Testis (tissue), 3 donors: ENCODE measurements around the gene CORO2B. TPM values are rescaled to one million over a fixed set of nuclear protein-coding genes. Genes with fewer than 3 reads are reported as not detected.

ENCODE experiments used
- DNase-seq: peaks from one replicate; pipeline ENCODE4 v3.0.0-alpha.2; 2019
- H3K27ac ChIP-seq, 2 donors: fragments of 200-600 bp; sonication (generic); one replicate each; pipeline ENCODE4 v1.5.1; 2019
- H3K27me3 ChIP-seq: fragments of 200-600 bp; sonication (generic); one replicate; pipeline ENCODE4 v1.5.1; 2019
- H3K36me3 ChIP-seq: fragments of 200-600 bp; sonication (generic); one replicate; pipeline ENCODE4 v1.5.1; 2017; ENCODE audit warnings: low read depth; ENCODE audit errors: missing control alignments
- H3K4me1 ChIP-seq: fragments of 200-600 bp; sonication (generic); one replicate; pipeline ENCODE4 v1.5.1; 2019
- H3K4me3 ChIP-seq, 2 donors: fragments of 200-600 bp; sonication (generic); one replicate each; pipeline ENCODE4 v1.5.1; 2017 to 2019
- H3K9me3 ChIP-seq: fragments of 200-600 bp; sonication (generic); one replicate; pipeline ENCODE4 v1.5.1; 2017
- CTCF ChIP-seq, 3 experiments: fragments of 450-650 bp in 2 of 3; fragments of 200-600 bp in 1 of 3; sonication (generic) in 1 of 3; IDR thresholded peaks; one replicate each; pipeline ENCODE4 v1.5.1; 2016 to 2019; ENCODE audit warnings: antibody characterized with exemption in 3 of 3, mild to moderate bottlenecking in 2 of 3, moderate library complexity in 1 of 3
- POLR2A ChIP-seq: fragments of 450-650 bp; IDR thresholded peaks from one replicate; pipeline ENCODE4 v1.6.1; 2017; ENCODE audit warnings: antibody characterized with exemption, mild to moderate bottlenecking, moderate library complexity
- WGBS, 2 donors: methylation state at CpG; one replicate each; pipeline ENCODE4 v1.1.5; 2018; 5-methylcytosine and 5-hydroxymethylcytosine counted together
- intact Hi-C: fragments of 100-400 bp; cut with DNase I; formaldehyde crosslinking; loops from one replicate; pipeline ENCODE4 v1.15.1; 2023; ENCODE audit warnings: low total_unique reads
- polyA plus RNA-seq: library from polyadenylated mRNA; stranded (reverse); fragments of 350-450 nt; fragmentation: Illumina TruSeq; extraction: RNeasy Lipid Tissue Mini Kit (QIAGEN cat#74804); gene quantifications from one replicate; pipeline ENCODE4 v1.2.3, GENCODE V29; 2014; ENCODE audit warnings: low read depth, low replicate concordance; ENCODE audit not compliant: insufficient read depth
- total RNA-seq, 2 donors: library from RNA; depleted of rRNA; stranded (reverse); fragments of >200 nt; gene quantifications; one replicate each; pipeline ENCODE4 v1.2.3, GENCODE V29; 2016

The CORO2B gene
- total and polyA plus RNA-seq, 3 donors from 2014 or later, result 1.4 to 4.3 (median 2.2) TPM

DNA sequence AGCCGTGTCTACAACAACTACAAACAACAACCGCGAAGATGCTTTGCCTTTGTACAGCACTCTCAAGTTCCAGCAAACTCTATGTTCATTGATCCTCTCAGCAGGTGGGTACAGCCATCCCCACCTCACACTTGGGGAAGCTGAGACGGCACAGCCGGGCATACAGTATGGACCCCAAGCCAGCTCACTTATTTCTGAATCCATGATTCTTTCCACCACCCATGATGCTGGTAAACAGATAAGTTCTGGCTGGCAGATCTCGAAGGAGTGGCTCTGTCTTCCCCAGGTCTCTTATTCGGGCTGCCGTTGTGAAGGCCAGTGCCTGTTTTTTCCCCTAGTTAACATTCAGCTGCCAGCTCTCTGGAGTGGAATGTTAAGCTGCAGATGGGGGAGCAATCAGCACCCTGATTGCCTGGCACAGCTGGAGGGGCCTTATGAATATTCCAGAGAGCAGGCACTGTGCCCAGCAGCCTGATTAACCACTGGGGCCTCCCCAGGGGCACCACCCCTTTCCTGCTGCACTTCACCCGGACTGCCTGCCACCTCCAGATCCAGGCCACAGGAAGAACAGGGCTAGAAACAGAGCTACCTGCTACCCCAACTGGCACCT, 73.2 kb downstream of the CORO2B start:
- intact Hi-C loops, result no loop called here
- H3K27me3 ChIP-seq, result no peaks in the 10 kb centered on the region
- WGBS, 2 donors, result 75 to 92% methylated on average over 8 to 9 of the region's 9 CpGs
- H3K4me3 ChIP-seq, result no peak overlapping the region
- peak; percentile 35 for DNase-seq
- H3K4me1 ChIP-seq, result peaks cover 17% of the 10 kb centered on the region
- H3K27ac ChIP-seq, result peak overlapping the region; percentile 51 to 79
- TF ChIP-seq POLR2A, result no peak
- no peak for TF ChIP-seq CTCF (IDR thresholded peaks at IDR 0.05)
- H3K36me3 ChIP-seq, result no peaks in the 10 kb centered on the region
- H3K9me3 ChIP-seq, result no peaks in the 10 kb centered on the region

DNA sequence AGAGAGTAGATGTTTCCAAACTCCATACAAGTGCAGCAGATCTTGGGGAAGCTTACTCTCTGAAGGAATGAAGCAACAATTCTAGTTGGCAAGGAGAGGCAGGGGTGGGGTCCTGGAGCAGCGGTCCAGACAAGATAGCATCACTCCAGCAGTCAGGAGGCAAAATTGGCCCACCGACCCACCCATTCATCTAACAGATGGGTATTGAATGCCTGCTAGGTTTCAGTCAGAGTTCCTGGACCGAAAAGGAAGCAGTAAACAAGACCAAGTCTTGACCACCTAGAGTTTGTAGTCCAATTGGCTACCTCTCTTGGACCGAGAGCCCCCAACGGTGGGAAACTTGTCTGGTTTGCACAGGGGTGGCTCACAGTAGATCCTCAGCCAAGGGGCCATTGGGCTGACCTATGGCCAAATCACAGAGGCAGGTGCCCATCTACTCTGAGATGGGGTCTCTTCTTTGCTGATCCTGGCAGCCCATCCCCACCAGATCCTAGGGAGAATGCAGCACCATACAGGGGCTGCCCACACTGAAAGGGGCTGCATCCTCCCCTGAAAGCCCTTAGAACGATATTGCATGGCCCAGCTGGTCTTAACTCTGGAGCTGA, 74.3 kb downstream of the CORO2B start:
- 87 to 93% methylated on average over 6 of the region's 6 CpGs for WGBS, 2 donors
- no peak for TF ChIP-seq CTCF (IDR thresholded peaks at IDR 0.05)
- no peak for TF ChIP-seq POLR2A
- Histone ChIP-seq H3K4me1 (peaks cover 17% of the 10 kb centered on the region), H3K36me3 (no peaks in the 10 kb centered on the region), H3K9me3 (no peaks in the 10 kb centered on the region), H3K27ac (peak overlapping the region; percentile 51 to 79), H3K4me3 (no peak overlapping the region), H3K27me3 (no peaks in the 10 kb centered on the region)
- intact Hi-C loops, result no loop called here
- DNase-seq, result no peak

DNA sequence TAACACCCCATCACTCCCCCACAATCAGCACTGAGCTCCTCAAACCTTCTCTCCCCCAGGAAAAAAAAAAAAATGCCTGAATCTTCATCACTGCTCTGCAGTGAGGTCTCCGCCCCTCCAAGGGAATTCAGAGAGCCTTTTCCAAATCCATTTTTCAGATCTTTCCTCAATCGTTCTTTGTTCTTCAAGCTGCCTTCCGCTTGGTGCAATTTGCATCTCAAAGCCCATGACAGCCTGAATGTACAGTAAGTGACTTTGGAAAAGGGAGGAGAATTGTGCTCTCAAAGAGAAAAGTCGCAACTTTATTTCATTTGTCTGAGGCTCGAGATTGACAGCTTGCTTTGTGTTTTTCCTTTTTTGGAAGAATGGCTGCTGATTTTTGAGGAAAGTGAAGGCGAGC, 75.0 kb downstream of the CORO2B start:
- Histone ChIP-seq H3K27me3 (no peaks in the 10 kb centered on the region), H3K4me3 (no peak overlapping the region), H3K4me1 (peaks cover 17% of the 10 kb centered on the region), H3K27ac (peak overlapping the region; percentile 51 to 79), H3K9me3 (no peaks in the 10 kb centered on the region), H3K36me3 (no peaks in the 10 kb centered on the region)
- intact Hi-C loops, result no loop called here
- no peak for TF ChIP-seq POLR2A
- no peak for TF ChIP-seq CTCF (IDR thresholded peaks at IDR 0.05)
- WGBS, 2 donors, result 66 to 91% methylated on average over 6 of the region's 6 CpGs
- DNase-seq, result peak; percentile 66

- no peak for DNase-seq
These were observed 76.2 kb downstream of the CORO2B start for GRCh38 chr15:68654786-68655560.

More at GRCh38 chr15:68654786-68655560, 76.2 kb downstream of the CORO2B start:
- no peaks in the 10 kb centered on the region for H3K27me3 ChIP-seq
- no peak overlapping the region for H3K4me3 ChIP-seq
- H3K27ac ChIP-seq, result peak overlapping the region; percentile 25 to 32
- TF ChIP-seq POLR2A (no peak), CTCF (IDR thresholded peaks at IDR 0.05) (no peak)
- H3K4me1 ChIP-seq, result peaks cover 17% of the 10 kb centered on the region
- 95 to 96% methylated on average over 8 of the region's 8 CpGs for WGBS, 2 donors
- H3K9me3 ChIP-seq, result no peaks in the 10 kb centered on the region
- no peaks in the 10 kb centered on the region for H3K36me3 ChIP-seq
- intact Hi-C loops, result no loop called here
